NCI-H345 treated with DMSO at 0.1 percent for 48 hours (cell line): ENCODE data around the gene RAB8A.
A peak's percentile ranks its signal among the peaks of the same experiment; 100 is the strongest.

Experiments used
- DNase-seq: peaks from one replicate; lab custom pipeline; 2025; ENCODE audit not compliant: unreplicated experiment; lab: John Stamatoyannopoulos, UW

Gene RAB8A

DNA sequence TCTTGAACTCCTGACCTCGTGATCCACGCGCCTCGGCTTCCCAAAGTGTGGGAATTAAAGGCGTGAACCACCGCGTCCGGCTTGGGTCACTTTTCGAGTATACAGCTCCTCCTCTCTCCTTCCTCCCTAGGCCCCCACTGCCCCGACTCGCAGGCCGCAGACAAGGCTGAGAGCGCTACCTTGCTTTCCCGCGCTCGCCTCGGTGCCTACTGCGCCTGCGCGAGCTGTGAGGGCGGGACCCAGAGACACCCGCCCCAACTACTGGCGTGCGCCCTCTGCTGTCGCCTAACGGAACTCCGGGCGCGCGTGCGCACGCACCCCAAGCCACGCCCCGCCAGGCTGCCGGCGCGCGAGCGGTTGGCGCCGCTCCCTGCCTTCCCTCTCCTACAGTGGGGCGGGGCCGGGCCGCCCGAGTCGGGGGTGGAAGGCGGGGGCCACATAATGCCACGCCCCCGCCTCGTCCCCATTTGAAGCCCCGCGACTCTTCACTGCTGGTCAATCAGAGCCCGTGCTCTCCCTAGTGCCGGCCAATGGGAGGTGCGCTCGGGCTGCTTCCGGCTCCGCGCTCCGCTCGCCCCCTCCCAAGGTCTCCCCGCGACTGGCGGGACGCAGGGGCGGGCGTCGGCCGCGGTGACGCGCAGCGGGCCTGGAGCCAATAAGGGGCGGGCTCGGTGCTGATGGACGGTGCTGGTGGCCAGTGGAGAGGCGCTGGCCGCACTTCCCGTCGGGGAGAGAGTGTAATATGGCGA lies at the start of gene RAB8A:
TSS of gene RAB8A (plus strand) at position 730 of the 749 bp plus-strand sequence. CDS start at position 743, 13 bp downstream.
- DNase-seq = peak; percentile 88

DNA sequence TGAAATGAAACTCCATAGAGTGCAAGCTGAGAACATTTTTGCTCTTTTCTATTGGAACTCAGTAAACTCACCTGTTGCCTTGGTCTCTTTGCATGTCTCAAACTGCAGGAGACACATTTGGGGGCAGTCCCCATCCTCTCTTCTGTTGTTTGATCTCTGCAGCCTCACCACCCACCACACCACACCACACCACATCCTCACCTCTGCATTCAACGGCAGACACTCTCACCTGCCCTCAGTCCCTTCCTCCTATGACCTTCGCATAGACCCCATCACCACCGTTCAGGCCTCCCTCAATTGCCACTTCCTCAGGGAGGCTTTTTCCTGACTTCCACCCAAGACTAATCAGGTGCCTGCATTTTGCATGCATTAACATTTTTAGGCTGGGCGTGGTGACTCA lies 49.7 kb upstream of the RAB8A start:
- DNase-seq = no peak

DNA sequence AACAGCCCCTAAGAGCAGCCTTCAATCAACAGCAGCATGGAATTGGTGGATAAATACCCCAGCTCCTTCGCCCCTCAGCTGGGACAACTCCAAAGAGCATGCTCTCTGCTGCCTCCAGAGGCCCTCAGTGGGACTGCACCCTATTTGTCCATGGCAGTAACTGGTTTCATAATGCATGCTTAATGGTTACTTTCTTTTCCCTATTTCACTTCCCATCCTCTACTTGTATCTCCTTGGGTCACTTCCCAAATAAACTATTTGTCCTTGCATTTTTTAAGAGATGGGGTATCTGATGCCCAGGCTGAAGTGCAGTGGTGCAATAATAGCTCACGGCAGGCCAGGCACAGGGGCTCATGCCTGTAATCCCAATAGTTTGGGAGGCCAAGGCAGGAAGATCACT lies 48.9 kb upstream of the RAB8A start:
- DNase-seq = no peak

GRCh38 chr19:16064209-16064889 lies 47.3 kb upstream of the RAB8A start:
- no peak for DNase-seq

GRCh38 chr19:16066611-16067104 lies 45.0 kb upstream of the RAB8A start:
- DNase-seq = no peak

DNA sequence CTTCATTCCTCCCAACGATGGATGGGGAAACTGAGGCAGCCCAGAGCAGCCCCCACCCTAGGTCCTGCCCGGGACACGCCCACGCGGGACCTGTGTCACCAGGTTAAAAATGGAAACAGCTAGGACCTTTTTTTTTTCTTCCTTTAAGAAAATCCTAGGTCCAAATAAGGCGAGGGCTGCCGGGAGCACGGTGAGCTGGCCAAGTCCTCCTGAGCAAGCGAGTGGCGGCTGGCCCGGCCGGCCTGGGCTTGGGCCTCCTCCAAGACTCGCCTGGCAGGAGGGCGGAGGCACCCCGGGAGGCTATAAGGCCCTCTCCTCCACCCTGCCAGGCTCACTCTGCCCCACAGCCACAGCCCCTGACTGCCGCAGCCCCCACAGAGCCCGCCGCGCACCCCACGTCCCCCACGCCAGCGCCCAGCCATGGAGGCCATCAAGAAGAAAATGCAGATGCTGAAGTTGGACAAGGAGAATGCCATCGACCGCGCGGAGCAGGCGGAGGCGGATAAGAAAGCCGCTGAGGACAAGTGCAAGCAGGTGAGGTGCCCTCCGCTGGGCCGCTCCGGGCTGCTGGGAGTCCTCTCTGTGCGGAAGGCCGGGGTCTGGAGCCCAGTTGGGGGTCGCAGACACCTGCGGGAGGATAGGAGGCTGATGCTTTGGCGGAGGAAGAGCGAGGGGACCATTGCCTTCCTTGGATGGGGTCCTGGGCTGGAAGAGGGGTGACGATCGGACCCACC lies 44.3 kb upstream of the RAB8A start:
- DNase-seq = no peak

GRCh38 chr19:16068696-16069259 lies 42.9 kb upstream of the RAB8A start:
- DNase-seq = no peak

- no peak for DNase-seq
Measured at GRCh38 chr19:16069813-16070365, 41.8 kb upstream of the RAB8A start.

- no peak for DNase-seq
Measured at GRCh38 chr19:16070366-16070990, 41.2 kb upstream of the RAB8A start.

DNA sequence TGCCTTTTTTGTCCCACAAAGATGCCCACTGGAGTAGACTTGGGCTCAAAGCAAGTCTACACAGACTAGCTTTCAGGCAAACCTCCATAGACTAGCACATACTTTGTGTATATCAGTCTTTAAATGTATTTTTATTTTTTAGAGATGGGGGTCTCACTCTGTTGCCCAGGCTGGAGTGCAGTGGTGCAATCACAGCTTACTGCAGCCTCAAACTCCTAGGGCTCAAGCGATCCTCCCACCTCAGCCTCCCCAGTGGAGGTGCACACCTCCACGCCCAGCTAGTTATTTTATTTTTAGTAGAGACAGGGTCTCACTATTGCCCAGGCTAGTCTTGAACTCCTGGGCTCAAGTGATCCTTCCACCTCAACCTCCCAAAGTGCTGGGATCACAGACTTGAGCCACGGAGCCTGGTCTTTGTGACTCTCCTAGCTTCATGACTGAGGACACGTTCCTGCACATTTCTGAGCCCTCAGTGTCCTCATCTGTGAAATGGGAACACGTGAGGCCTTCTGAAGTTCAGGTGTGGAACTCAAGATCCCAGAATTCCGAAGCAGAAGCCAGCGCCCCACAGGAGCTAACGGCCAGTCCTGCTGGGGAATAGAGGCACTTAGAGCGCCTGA lies 40.5 kb upstream of the RAB8A start:
- DNase-seq = no peak

DNA sequence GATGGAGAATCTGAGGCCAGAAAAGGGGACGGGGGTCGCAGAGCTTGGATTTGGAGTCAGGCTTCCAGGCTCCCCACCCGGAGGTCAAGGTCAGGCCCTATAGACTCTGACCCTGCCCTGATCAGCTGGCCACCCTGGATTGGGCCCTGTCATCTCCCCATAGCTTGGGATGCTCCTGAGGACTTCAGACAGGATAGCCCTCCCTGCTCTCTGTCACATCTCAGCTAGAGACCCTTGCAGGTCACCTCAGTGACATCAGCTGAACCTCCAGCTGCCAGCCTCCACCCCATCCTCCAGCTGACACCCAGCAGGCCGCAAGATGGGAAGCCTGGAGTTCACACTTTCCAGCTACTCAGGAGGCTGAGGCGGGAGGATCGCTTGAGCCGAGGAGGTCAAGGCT lies 38.2 kb upstream of the RAB8A start:
- DNase-seq = no peak

GRCh38 chr19:16073988-16074387 lies 37.7 kb upstream of the RAB8A start:
- no peak for DNase-seq

GRCh38 chr19:16074488-16075365 lies 37.0 kb upstream of the RAB8A start:
- DNase-seq = no peak

- DNase-seq = no peak
Measured at GRCh38 chr19:16075430-16076153, 36.1 kb upstream of the RAB8A start.

DNA sequence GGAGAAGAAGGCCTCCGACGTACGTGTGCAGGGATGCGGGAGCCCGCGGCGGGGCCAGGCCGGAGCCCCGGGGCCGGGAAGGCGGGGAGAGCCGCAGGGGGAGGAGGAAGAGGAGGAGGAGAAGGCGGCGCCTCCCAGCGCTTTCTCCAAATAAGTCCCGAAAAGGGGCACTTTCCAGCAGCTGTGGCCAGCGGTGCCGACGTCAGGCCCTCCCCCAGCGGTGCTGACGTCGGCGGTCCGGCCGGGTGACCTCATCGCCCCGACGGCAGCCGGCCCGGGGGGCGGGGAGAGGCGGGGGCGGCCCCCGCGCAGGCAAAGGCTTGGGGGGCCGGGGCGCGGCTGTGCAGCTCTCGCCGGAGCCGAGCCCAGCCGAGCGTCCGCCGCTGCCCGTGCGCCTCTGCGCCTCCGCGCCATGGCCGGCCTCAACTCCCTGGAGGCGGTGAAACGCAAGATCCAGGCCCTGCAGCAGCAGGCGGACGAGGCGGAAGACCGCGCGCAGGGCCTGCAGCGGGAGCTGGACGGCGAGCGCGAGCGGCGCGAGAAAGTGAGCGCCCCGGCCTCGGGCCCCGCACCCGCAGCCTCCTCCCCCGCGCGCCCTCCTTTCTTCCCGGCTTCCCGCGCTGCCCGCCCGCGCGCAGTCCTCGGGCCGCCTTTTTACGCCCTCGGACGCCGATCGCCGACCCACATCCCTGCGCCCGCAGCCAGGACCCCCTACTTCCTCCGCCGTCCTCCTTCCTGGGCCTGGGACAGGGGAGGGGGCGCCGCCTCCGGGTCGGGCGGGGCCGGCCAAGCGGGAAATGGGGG lies 35.3 kb upstream of the RAB8A start, which contains the start of gene TPM4:
TSS of gene TPM4 (plus strand) at position 342 of the 804 bp plus-strand sequence. CDS start at position 413, 71 bp downstream.
- DNase-seq = no peak

- no peak for DNase-seq
Measured at GRCh38 chr19:16076958-16077611, 34.6 kb upstream of the RAB8A start.
